Ovary (tissue), 9 donors: Measurements from ENCODE around the gene URB2. TPM values are rescaled to one million over a fixed set of nuclear protein-coding genes. Genes with fewer than 3 reads are reported as not detected.

Experiments used
- DNase-seq, 5 donors: peaks; one replicate each; pipeline ENCODE4 v3.0.0-alpha.2; 2019 to 2020
- H3K27ac ChIP-seq, 2 donors: fragments of 200-600 bp; one replicate each; pipeline versions ENCODE4 v1.5.1 to v1.8.0; 2019 to 2022
- H3K27me3 ChIP-seq: fragments of 200-600 bp; one replicate; pipeline ENCODE4 v1.8.0; 2022
- H3K36me3 ChIP-seq: fragments of 200-600 bp; sonication (generic); one replicate; pipeline ENCODE4 v1.5.1; 2019
- H3K4me1 ChIP-seq: one replicate; pipeline ENCODE4 v1.8.1; 2013; ENCODE audit warnings: mild to moderate bottlenecking, moderate library complexity; ENCODE audit not compliant: insufficient read depth
- H3K4me3 ChIP-seq: fragments of 200-600 bp; sonication (generic); one replicate; pipeline ENCODE4 v1.5.1; 2017
- H3K9me3 ChIP-seq, 2 donors: fragments of 200-600 bp in 1 of 2; sonication (generic) in 1 of 2; one replicate each; pipeline versions ENCODE4 v1.5.1 to v1.8.1; 2013 to 2019; ENCODE audit warnings: mild to moderate bottlenecking in 1 of 2, moderate library complexity in 1 of 2
- EP300 ChIP-seq: sonication (generic); formaldehyde crosslinking; IDR thresholded peaks from one replicate; pipeline ENCODE4 v1.6.1; 2017; ENCODE audit warnings: antibody characterized with exemption
- POLR2A ChIP-seq: fragments of 450-650 bp; IDR thresholded peaks from one replicate; pipeline ENCODE4 v1.6.1; 2017; ENCODE audit warnings: antibody characterized with exemption, mild to moderate bottlenecking, moderate library complexity
- WGBS, 3 donors: extraction: QIAGEN DNeasy Blood & Tissue Kit in 1 of 3; methylation state at CpG; one replicate each; pipeline versions ENCODE4 v1.1.5 to v1.1.7; 2013 to 2017; 5-methylcytosine and 5-hydroxymethylcytosine counted together
- intact Hi-C, 4 donors: fragments of 100-400 bp; cut with DNase I; formaldehyde crosslinking; loops; one replicate each; pipeline versions ENCODE4 v1.11.0 to v1.15.1; 2022 to 2023
- polyA plus RNA-seq, 2 donors: library from polyadenylated mRNA; stranded (reverse); fragments of 200-250 nt in 1 of 2; fragments of 350-450 nt in 1 of 2; fragmentation: Illumina TruSeq in 1 of 2; extraction: RNeasy Lipid Tissue Mini Kit (QIAGEN cat#74804) in 1 of 2; gene quantifications; one replicate each; pipeline ENCODE4 v1.2.3, GENCODE V29; 2013 to 2014
- total RNA-seq, 7 donors: library from RNA; depleted of rRNA in 2 of 7; stranded (reverse); fragments of >200 nt in 2 of 7; fragmentation: NEBNext Ultra II Directional in 3 of 7; extraction: Animal tissue kit (Norgen Biotek cat#: 25700) in 3 of 7; gene quantifications; one replicate each; pipeline versions ENCODE4 v1.1.0 to v1.2.4, GENCODE V29; 2016 to 2023
- TF ChIP-seq, protein P1 (sequence below), 3 donors: fragments of 450-650 bp in 2 of 3; fragments of 200-600 bp in 1 of 3; IDR thresholded peaks; one replicate each; pipeline versions ENCODE4 v1.5.1 to v1.8.0; 2016 to 2022; ENCODE audit warnings: antibody characterized with exemption in 3 of 3, mild to moderate bottlenecking in 1 of 3
- donor health status: DM: no; HTN: no; CAD: no; lungs with moderate emphysema.
- donor health status: DM: no; HTN: no; CAD: no.
- donor health status: Bipolar disorder and iron deficiency.
- donor health status: DM: yes; HTN: yes; CAD: no.
- donor health status: DM: no; HTN: no; CAD: no.
- donor health status: DM: yes; HTN: yes; CAD: no.

Gene URB2
- total and polyA plus RNA-seq, 9 donors = 2.2 to 16.7 (median 8.0) TPM

DNA sequence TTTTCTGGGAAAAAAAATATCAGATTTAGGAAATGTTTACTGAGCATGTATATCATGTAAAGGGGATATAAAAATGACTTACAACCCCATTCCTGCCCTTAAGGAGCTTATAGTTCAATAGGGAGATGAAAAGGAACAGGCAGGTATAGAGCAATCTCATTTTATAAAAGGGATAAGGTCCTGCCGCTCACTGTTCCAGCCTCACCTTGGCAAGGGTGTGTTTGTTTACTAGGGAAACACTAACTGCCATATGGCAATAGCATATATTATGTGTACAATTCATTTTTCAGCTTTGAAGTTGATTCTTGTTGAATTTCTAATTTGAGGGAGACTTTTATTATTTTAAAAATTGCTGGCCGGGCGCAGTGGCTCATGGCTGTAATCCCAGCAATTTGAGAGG, 25.5 kb downstream of the URB2 start:
- Histone ChIP-seq H3K36me3 (no peaks in the 10 kb centered on the region), H3K4me3 (no peak overlapping the region), H3K9me3 (no peaks in the 10 kb centered on the region), H3K27me3 (no peaks in the 10 kb centered on the region), H3K27ac (no peak overlapping the region), H3K4me1 (no peaks in the 10 kb centered on the region)
- intact Hi-C loops = no loop called here
- TF ChIP-seq, protein P1, sequence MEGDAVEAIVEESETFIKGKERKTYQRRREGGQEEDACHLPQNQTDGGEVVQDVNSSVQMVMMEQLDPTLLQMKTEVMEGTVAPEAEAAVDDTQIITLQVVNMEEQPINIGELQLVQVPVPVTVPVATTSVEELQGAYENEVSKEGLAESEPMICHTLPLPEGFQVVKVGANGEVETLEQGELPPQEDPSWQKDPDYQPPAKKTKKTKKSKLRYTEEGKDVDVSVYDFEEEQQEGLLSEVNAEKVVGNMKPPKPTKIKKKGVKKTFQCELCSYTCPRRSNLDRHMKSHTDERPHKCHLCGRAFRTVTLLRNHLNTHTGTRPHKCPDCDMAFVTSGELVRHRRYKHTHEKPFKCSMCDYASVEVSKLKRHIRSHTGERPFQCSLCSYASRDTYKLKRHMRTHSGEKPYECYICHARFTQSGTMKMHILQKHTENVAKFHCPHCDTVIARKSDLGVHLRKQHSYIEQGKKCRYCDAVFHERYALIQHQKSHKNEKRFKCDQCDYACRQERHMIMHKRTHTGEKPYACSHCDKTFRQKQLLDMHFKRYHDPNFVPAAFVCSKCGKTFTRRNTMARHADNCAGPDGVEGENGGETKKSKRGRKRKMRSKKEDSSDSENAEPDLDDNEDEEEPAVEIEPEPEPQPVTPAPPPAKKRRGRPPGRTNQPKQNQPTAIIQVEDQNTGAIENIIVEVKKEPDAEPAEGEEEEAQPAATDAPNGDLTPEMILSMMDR (IDR thresholded peaks at IDR 0.05) = no peak
- TF ChIP-seq EP300 (no peak), POLR2A (no peak)
- WGBS, 3 donors = 98 to 99% (median 98%) methylated on average over 3 of the region's 3 CpGs
- no peak for DNase-seq

DNA sequence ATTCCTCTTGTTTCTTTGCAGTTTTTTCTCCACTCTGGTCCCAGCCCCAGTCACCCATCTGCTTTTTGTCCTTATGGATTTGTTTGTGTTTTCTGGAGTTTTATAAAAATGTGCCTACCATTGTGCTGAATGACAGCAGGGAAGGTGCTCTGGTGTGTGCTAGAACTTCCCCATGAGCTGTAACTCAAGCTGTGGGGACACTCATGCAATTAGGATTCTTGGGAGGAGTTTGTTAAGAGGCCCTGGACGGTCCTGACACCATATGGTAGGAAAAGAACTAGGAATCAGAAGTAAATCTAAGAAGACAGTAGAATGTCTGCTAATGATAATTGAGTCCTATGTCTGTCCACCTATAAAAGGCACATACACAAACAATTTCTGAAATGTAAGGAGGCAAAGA, 27.4 kb downstream of the URB2 start:
- intact Hi-C loops = no loop called here
- no peaks in the 10 kb centered on the region for H3K9me3 ChIP-seq
- 88 to 89% (median 89%) methylated on average over 1 of the region's 1 CpG for WGBS, 3 donors

DNA sequence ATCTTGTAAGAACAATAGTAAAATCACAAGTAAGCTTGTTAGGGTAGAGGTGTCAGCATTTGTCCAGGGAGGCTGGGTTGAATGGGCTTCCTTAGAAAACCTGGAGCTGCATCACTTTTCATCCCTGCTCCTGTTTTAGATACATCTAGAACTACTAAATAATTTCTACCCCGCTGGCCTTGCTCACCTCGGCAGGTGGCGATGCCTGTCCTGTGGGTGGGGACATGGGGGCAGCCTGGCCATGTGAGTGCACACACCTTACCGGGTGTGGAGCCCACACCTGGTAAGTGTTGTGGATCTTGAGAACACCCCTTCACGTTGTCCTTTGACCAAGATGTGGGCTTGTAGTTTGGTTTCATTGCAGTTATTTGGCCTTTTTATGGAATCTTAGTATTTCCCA, 29.7 kb downstream of the URB2 start:
- 88 to 96% (median 92%) methylated on average over 5 of the region's 5 CpGs for WGBS, 3 donors
- Histone ChIP-seq H3K4me3 (no peak overlapping the region), H3K4me1 (no peaks in the 10 kb centered on the region)

More for the DNA sequence above, 27.4 kb downstream of the URB2 start:
- H3K27me3 ChIP-seq = no peaks in the 10 kb centered on the region
- TF ChIP-seq, protein P1 (IDR thresholded peaks at IDR 0.05) = no peak
- TF ChIP-seq EP300 (no peak), POLR2A (no peak)
- H3K4me1 ChIP-seq = no peaks in the 10 kb centered on the region
- no peaks in the 10 kb centered on the region for H3K36me3 ChIP-seq
- no peak overlapping the region for H3K27ac ChIP-seq
- DNase-seq = no peak
- H3K4me3 ChIP-seq = no peak overlapping the region

DNA sequence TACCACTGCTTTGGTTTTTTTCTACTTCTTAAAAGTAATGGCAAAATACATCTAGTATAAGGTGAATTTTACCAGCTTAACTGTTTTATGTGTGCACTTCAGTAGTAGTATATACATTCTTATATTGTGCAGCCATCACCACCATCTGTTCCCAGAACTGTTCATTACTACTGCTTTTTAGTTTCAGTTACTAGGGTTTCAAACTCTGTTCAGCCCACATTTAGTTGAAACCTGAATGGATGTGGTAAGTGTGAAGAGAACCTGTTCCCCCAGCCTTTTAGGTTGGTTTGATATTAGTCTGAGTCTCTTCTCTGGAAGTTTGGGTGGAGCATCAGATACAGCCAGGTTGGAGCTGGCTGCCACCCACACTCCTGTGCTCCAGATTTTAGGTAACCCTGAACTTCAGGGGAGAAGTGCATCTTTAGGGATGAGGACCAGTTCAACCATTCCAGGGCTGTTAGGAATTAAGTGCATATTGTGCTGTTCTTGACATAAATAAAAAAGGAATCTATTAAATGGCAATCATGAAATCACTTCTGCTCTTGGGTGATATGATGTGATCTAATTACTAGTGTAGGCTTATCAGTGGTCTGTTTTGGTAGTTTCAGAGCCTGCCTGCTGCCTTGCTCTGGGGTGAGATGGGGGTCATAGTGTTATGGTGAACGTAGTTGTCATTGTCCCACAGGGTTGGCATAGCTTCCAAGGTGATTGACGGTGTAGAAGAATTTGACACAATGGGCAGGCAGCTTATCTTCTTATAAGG, 32.1 kb downstream of the URB2 start:
- no peaks in the 10 kb centered on the region for H3K27me3 ChIP-seq
- TF ChIP-seq, protein P1 (IDR thresholded peaks at IDR 0.05) = no peak
- no peak for TF ChIP-seq EP300
- no peak for TF ChIP-seq POLR2A
- H3K27ac ChIP-seq = no peak overlapping the region
- no peak for DNase-seq
- intact Hi-C loops = no loop called here
- H3K4me3 ChIP-seq = no peak overlapping the region
- H3K4me1 ChIP-seq = peaks cover 3% of the 10 kb centered on the region
- H3K9me3 ChIP-seq = no peaks in the 10 kb centered on the region
- no peaks in the 10 kb centered on the region for H3K36me3 ChIP-seq
- WGBS, 3 donors = 90 to 100% (median 96%) methylated on average over 2 of the region's 2 CpGs

More for the DNA sequence above, 29.7 kb downstream of the URB2 start:
- Histone ChIP-seq H3K27ac (no peak overlapping the region), H3K27me3 (no peaks in the 10 kb centered on the region), H3K9me3 (no peaks in the 10 kb centered on the region), H3K36me3 (no peaks in the 10 kb centered on the region)
- no peak for DNase-seq
- intact Hi-C loops = no loop called here
- TF ChIP-seq POLR2A (no peak), EP300 (no peak)
- TF ChIP-seq, protein P1 (IDR thresholded peaks at IDR 0.05) = no peak
